22Rv1 (cell line): ENCODE measurements around the gene C12orf43.

Experiments used
- CTCF ChIP-seq: fragments of 450-650 bp; IDR thresholded peaks from 2 replicates; pipeline ENCODE4 v1.5.1; 2017; ENCODE audit warnings: mild to moderate bottlenecking
- ZFX ChIP-seq: fragments of 450-650 bp; IDR thresholded peaks from 2 replicates; pipeline ENCODE4 v1.6.1; 2017; ENCODE audit warnings: antibody characterized with exemption, borderline replicate concordance

GRCh38 chr12:121015825-121016766, at the start of gene C12orf43:
- no peak for TF ChIP-seq CTCF
- TF ChIP-seq ZFX = no peak
